ENCODE results near the gene BTBD18.
"Not testable (repeated sequence)": the region's sequence is repeated elsewhere in the genome, so short reads cannot be mapped to it uniquely, and the experiment has no call there.

BTBD18 gene

DNA sequence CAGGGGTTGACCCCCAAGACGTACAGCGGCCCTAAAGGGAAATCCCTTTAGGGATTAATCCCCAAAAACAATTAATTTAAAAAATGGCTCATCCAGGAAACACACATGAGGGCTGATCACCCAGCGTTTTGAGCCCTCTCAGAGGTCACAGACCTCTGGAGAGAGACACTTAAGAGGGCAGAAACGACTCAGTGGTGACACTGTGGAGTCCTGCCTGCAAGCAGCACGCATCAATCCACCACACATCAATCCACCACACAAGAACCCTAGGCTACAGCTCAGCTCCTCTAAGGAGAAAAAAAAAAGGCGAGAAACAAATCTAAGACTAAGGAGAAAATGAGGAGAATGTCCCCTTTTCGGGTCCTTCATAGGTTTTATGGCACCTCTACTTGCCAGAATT lies 22.8 kb downstream of the BTBD18 start:
- no peak for DNase-seq

DNA sequence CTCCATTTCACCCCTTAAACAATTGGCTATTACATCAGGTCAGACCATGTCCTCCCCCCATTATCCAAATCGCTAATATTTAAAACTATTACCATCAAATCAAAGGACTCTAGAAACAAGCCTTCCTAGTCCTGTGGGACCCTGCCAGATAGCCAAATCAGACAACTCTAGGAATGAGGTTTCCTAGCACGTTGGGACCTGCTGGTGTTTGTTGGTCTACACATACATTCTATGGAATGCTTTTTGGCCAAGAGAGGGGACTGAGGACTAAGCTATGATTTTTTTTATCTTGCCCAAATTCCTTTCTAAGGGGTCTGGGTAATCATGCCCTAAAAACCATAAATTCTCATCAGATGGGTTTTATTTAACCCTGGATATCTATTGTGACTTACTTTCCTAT lies 24.4 kb downstream of the BTBD18 start:
- DNase-seq: no peak

DNA sequence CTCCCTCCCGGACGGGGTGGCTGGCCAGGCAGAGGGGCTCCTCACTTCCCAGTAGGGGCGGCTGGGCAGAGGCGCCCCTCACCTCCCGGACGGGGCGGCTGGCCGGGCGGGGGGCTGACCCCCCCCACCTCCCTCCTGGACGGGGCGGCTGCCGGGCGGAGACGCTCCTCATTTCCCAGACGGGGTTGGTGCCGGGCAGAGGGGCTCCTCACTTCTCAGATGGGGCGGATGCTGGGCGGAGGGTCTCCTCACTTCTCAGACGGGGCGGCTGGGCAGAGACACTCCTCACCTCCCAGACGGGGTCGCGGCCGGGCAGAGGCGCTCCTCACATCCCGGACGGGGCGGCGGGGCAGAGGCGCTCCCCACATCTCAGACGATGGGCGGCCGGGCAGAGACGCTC lies 34.9 kb downstream of the BTBD18 start:
- not testable (repeated sequence) for DNase-seq

DNA sequence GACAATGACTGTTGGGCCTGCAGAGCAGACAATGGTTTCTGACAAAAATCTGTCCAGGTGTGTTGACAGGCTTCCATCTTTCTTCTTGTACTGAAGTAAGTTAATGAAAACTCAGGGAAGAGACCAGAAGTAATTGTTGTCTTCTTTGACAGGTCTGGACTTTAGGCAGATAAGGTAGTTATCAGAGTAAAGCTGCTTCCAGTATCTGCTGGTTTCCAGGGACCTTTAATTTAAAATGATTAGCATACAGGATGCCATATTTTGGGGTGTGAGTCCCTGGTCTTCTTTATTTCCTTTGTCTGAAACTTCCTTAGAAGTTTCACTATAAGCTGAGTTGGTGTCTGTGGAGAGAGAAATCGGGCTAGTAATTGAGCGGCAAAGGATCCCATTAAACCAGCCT lies 37.8 kb downstream of the BTBD18 start:
- no peak for DNase-seq

DNA sequence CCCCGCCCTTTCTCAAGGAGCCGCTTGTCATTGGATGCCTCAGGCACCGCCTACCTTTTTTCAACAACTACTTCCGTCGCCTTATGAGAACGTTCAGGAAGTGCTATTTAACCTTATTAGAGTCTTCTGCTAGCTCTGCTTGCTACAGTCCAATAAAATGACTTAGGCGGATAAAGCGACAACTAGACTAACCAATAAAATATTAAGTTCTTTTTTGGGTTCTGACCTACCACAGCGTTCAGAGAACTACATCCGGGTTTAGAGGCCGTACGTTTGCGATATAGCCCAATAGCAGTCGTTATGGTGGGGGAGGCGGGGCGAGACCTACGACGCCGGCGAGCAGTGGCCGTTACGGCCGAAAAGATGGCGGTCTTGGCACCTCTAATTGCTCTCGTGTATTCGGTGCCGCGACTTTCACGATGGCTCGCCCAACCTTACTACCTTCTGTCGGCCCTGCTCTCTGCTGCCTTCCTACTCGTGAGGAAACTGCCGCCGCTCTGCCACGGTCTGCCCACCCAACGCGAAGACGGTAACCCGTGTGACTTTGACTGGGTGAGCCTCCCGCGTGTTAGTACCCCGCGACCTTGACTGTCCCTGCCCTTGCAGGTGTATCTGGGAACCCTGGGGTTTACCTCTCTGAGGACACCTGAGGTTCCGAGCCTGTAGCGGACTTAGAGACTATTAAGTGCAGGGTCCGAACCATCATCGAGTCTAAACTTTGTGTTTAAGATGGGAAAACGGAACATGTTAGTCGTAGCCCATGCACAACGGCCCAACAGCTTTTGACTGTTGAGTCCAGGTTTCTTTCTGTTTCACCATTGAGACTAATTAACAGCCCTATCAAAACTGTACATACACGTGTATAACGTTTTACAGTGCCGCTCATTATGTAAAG lies 39.1 kb downstream of the BTBD18 start, which contains the start of gene TMX2:
TSS of gene TMX2 (plus strand) at position 338 of the 895 bp plus-strand sequence. CDS start at position 364, 26 bp downstream.
- peak; percentile 95 for DNase-seq

DNA sequence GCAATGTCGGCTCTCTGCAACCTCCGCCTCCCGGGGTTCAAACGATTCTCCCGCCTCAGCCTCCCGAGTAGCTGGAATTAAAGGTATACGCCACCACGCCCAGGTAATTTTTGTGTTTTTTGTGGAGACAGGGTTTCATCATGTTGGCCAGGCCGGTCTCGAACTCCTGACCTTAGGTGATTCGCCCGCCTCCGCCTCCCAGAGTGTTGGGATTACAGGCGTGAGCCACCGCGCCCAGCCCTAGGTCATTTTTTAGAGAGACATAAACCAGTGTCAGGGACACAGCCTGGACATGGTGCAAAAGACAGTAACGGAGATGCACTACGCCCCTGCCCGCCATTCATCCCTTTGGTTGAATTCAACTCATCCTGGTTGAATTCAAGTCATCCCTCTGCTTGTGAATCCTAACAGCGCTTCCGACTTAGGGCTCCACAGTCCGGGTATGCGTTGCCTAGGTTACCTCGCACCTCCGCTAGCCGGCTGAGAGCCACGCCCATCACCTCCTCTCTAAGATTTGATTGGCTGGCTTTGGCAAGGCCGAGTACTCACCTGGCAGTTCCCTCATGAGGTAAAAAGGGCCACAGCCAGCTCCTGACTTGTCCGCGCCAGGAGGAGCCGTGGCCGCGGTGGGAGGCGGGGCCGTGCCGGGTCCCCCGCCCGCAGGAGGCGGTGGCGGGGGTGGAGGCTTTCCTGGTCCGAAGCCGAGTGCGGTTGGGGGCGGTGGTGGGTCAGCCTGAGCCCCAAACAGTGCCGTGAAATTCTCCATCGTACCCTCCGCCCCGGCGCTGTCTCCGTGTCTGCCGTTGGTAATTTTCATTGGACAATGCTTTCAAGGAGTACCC lies 40.0 kb downstream of the BTBD18 start, which contains the start of gene MED19:
TSS of gene MED19 (minus strand) at position 802 of the 842 bp plus-strand sequence. CDS start at position 766, 36 bp downstream.
- peak; percentile 89 for DNase-seq

DNA sequence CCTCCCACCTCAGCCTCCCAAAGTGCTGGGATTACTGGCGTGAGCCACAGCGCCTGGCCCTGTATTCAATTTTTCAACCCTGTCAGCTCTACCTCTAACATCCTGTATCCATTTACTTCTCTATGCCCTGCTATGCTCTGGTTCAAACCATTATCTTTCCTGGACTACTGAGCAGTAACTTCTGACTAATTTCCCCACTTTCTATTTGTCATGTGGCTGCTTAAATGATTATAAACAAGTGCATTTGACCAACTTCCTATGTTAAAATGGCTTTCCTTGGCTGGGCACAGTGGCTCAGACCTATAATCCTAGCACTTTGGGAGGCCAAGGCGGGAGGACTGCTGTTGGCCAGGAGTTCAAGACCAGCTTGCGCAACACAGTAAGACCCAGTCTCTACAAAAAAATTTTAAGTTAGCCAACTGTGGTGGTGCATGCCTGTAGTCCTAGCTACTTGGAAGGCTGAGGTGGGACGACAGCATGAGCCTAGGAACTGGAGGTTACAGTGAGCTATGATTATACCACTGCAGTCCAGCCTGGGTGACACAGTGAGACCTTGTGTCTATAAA lies 41.7 kb downstream of the BTBD18 start:
- no peak for DNase-seq

DNA sequence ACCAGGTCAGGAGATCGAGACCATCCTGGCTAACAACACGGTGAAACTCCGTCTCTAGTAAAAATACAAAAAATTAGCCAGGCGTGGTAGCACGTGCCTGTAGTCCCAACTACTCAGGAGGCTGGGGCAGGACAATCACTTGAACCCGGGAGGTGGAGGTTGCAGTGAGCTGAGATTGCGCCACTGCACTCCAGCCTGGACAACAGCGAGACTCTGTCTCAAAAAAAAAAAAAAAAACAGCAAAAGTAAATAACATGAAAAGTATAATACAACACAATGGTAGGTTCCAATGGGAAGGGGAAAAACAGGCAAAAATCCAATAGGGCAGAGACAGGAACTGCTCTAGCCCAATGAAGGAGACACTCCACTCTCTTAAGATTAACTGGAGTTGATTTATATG lies 46.2 kb downstream of the BTBD18 start:
- DNase-seq: not testable (repeated sequence)

DNA sequence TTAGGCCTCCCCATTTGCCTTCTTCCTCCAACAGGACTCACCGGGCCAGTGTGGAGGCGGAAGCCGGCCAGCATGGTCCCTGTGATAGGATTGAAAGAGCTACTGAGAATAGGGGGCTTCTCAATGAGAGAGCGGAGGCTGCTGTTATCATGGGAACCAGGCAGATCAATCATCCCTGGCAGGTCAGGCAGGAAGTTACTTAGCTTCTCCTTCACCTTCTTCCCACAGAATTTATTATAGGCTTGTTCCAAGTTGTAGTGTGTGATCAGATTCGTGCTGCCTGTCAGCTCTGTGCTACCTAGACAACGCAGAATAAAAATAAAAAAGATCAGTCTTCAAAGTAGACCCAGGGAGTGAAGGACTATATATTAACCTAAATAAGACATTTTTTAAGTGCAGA lies 46.7 kb downstream of the BTBD18 start:
- DNase-seq: no peak

DNA sequence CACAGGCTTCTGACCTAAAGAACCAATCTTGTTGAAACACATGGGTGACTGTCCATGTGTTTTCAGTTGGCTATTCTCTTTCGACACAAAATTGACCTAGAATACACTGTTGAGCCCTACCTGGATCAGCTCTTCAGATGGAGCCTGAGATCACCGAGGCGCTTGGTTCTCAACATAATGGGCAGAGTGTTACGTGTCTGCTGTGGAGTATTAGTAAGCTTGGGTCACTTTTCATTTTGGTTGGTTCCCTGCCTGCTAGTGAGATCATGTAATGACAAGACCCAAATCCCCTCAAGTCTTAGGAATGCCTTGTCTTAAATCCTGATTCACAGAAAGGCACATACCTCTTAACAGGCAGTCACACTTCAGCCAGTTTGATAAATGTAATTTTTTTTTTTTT lies 48.3 kb downstream of the BTBD18 start:
- no peak for DNase-seq

DNA sequence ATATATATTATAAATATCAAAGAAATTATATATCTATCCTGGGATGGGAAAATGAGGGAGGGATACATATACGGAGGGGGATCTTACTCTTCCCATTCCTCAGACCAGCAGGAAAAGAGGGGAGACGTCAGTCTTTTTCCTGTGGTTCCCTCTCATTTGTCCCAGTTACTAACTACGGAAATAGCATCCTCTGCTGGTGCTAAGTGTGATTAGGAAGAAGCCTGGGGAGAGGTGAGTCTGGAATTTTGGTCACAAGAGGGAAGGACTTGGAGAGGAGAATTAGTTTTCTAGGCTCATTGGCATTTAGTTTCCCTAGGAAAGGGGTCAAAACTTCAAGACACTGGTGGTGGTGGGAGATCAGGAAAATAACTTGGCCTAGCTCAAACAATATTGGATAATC lies 51.2 kb downstream of the BTBD18 start:
- no peak for DNase-seq

DNA sequence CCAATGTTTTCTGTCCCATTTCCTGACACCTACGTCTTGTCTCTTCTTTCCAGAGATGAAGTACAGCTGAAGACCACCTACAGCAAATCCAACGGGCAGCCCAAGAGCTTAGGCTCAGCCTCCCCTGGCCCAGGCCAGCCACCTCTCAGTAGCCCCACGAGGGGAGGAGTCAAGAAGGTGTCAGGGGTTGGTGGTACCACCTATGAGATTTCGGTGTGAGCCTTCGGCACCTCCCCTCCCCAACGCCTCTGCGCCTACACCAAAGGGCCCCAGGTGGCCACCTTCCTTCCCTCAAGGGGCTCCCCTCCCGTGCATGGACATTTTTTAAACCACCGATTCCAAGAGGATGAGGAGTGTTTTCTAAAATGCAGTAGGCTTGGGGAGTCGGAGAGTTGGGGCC lies 51.8 kb downstream of the BTBD18 start:
- DNase-seq: no peak

DNA sequence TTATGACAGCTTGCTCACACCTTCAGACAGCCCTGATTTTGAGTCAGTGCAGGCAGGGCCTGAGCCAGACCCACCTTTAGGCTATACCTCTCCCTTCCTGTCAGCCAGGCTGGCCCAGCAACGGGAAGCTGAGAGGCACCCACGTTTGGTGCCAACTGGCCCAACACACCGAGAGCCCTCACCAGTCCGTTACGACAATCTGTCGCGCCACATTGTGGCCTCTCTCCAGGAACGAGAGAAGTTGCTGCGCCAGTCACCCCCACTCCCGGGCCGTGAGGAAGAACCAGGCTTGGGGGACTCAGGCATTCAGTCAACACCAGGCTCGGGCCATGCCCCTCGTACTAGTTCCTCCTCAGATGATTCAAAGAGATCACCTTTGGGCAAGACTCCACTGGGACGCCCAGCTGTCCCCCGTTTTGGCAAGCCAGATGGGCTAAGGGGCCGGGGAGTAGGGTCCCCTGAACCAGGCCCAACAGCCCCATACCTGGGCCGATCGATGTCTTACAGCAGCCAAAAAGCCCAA lies 52.7 kb downstream of the BTBD18 start:
- no peak for DNase-seq
